NCI-H774 (cell line): ENCODE data around the gene SMPDL3B.

ENCODE experiments used
- DNase-seq: peaks from one replicate; lab custom pipeline; 2025; lab: John Stamatoyannopoulos, UW

The SMPDL3B gene

DNA sequence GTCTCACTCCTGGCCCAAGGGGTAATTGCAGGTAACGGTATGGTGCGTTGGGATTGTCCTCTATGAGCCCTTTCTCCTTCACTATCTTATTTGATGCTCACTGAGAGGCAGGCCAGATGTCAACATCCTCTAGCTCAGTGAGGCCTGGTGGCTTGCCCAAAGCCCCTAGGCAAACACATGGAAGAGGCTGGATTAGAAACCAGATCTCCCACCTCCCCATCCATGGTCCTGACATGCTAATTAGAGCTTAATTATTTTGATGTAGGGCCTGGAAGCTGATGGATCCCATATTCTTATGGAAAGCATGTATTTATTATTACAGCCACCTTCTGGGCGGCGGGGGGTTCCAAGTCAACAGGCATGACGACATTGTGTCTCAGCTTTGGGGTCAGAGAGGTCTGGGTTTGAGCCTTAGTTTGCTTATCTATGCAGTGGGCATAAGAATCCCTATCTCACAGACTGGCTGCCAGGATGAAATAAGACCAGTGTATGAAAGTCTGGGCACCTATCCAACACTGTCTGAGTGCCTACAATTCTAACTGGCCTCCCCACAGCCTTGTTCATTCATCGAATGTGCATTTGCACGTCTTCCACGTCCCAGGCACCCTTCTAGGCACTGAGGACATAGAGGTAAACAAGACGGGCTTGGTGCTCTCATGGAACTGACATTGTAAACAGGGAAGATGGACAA lies 6.2 kb downstream of the SMPDL3B start:
- no peak for DNase-seq

DNA sequence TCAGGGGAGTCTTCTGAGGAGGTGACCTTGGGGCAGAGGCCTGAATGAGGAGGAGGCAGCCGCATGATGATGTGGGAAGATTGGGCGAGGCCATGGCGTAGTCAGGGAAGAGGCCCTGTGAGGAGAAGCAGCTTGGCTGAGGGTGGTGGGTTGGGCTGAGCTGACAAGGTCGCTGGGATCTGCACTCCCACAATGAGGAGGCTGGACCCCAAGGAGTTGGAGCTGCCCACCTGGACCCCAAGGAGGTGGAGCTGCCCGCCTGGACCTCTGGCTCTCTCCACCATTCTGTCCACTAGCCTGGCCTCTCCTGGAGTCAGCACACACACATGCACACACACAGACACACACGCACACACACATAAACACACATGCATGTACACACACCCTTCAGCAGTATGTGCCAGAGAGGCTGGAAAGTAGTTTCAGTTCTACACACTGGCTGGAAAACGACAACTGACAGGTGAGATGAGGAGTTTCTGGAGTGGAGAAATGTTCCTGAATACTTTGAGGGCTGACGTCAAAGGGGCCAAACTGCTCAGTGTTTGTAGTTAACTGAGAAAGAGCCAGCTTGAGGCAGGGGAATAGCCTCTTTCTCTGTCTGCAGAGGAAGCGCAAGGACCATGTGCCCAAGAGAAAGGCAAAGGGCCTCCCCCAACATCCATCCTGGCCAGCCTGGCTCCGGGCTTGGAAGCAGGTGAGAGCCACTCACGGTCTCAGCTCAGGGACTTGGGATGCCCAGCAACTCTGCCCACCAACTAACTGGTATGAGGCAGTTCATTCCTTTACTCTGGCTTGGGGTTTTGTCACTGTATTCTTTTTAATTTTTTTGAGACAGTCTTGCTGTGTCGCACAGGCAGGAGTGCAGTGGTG lies 7.1 kb downstream of the SMPDL3B start:
- no peak for DNase-seq

- DNase-seq = no peak
Observed at GRCh38 chr1:27945020-27945419, 10.2 kb downstream of the SMPDL3B start.

DNA sequence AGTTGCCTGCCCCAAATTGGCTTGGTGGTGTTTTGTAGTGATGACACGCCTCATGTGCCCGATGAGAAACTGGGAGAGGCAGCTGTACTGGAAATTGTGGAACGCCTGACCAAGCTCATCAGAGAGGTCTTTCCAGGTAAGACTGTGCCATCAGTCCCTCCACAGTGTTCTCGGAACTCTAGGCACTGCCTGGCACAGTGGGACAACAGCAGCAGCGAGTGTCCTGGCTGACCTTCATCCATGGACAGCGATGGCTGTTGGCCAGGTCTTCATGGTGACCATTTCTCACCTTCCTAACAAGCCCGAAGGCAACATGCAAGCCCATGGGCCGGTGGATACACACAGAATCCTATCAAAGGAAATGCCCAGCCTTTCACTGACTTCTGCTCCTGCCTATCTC lies 14.2 kb downstream of the SMPDL3B start:
- no peak for DNase-seq

DNA sequence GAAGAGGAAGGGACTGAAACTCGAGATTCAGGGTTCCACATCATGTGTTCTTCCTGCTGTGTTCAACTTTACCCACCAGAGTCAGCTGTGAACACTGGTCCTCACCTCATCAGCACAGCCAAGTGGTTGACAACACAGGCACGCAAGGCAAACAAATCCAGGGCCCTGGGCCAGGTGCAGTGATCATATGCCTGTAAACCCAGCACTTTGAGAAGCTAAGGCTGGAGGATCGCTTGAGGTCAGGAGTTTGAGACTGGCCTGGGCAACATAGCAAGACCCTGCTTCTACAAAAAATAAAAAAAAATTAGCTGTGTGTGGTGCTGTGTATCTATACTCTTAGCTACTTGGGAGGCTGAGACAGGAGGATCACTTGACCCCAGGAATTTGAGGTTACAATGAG lies 16.6 kb downstream of the SMPDL3B start:
- DNase-seq = no peak

DNA sequence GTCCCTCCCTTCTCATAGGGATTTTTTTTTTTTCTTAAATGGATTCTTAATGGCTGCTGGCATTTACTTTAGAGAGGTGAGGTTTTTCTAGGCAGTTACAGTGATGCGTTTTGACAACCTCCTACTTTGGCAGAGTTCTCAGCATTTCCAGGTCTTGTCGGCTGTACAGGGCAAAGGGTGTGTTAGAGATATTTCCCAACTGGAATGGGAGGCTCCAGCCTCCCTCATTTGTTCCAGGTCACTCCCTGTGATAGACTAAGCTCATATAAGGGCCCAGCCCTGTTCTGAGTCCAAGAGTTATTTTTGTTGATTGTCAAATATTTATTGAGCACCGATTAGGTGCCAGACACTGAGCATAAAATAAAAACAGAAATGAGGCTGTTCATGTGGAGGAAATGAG lies 17.3 kb downstream of the SMPDL3B start:
- no peak for DNase-seq

GRCh38 chr1:27954186-27954585 lies 19.4 kb downstream of the SMPDL3B start:
- no peak for DNase-seq

DNA sequence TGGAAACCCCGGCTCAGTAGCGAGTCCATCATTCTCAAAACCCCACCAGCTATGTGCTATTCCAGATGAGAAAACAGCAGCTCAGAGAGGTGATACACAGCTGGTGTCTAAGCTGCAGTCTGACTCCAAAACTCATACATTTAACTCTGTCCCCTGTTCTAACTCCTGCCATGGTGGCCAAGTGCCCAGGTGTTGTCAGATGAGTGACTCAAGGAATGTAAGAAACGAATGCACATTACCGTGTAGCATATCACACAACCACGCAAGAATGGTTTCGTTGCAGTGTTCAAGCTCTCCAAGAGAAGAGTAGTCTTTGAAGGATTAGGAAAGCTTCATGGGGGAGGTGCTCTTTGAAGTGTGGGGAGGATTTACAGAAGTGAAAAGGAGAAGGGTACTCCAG lies 20.3 kb downstream of the SMPDL3B start:
- DNase-seq = no peak

GRCh38 chr1:27956761-27957160 lies 22.0 kb downstream of the SMPDL3B start:
- no peak for DNase-seq

GRCh38 chr1:27957655-27958054 lies 22.9 kb downstream of the SMPDL3B start:
- DNase-seq = no peak

- no peak for DNase-seq
Observed at GRCh38 chr1:27958513-27958912, 23.7 kb downstream of the SMPDL3B start.

DNA sequence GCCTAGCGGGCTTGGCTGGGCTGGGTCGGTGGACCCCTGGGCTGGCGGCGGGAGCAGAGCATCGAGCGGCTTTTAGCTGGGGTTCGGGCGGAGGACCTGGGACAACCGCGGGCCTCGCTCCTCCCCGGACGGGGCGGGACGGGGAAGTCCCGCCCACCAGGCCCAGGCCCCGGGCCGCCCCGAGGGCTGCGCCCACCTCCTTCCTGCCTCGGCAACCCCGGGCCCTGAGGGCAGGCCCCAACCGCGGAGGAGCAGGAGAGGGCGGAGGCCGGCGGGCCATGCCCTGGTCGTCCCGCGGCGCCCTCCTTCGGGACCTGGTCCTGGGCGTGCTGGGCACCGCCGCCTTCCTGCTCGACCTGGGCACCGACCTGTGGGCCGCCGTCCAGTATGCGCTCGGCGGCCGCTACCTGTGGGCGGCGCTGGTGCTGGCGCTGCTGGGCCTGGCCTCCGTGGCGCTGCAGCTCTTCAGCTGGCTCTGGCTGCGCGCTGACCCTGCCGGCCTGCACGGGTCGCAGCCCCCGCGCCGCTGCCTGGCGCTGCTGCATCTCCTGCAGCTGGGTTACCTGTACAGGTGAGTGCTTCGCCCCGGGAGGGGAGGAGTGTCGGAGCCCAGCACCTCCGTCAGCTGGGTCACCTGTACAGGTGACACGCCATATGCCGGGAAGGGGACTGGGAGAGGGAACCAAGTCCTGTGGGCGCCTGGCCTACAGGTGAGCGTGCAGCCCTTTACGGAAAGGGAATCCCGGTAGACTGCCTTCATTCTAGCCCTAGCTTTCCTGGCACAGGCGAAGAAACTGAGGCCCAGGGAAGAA lies 25.2 kb downstream of the SMPDL3B start, which contains the start of gene XKR8:
TSS of gene XKR8 (plus strand) at position 182 of the 812 bp plus-strand sequence. CDS start at position 279, 97 bp downstream.
- DNase-seq = peak; percentile 50

GRCh38 chr1:27960762-27961645 lies 26.2 kb downstream of the SMPDL3B start:
- no peak for DNase-seq

- no peak for DNase-seq
Observed at GRCh38 chr1:27961646-27962221, 26.9 kb downstream of the SMPDL3B start.

DNA sequence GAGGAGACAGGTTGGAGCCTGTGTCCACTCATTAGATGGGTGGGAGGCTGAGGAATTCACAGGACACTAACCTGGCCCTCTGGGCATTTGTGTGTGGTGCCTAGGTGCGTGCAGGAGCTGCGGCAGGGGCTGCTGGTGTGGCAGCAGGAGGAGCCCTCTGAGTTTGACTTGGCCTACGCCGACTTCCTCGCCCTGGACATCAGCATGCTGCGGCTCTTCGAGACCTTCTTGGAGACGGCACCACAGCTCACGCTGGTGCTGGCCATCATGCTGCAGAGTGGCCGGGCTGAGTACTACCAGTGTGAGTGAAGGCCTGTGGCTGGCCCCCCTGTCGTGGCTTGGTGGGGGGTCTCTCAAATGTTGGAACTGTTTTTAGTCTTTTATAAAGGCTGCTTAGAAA lies 28.6 kb downstream of the SMPDL3B start:
- no peak for DNase-seq

DNA sequence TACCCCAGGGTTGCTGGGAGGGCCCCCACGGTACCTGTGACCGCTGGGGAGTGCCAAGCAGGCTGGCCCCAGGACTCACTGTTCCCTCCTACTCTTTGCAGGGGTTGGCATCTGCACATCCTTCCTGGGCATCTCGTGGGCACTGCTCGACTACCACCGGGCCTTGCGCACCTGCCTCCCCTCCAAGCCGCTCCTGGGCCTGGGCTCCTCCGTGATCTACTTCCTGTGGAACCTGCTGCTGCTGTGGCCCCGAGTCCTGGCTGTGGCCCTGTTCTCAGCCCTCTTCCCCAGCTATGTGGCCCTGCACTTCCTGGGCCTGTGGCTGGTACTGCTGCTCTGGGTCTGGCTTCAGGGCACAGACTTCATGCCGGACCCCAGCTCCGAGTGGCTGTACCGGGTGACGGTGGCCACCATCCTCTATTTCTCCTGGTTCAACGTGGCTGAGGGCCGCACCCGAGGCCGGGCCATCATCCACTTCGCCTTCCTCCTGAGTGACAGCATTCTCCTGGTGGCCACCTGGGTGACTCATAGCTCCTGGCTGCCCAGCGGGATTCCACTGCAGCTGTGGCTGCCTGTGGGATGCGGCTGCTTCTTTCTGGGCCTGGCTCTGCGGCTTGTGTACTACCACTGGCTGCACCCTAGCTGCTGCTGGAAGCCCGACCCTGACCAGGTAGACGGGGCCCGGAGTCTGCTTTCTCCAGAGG lies 31.8 kb downstream of the SMPDL3B start:
- DNase-seq = no peak

DNA sequence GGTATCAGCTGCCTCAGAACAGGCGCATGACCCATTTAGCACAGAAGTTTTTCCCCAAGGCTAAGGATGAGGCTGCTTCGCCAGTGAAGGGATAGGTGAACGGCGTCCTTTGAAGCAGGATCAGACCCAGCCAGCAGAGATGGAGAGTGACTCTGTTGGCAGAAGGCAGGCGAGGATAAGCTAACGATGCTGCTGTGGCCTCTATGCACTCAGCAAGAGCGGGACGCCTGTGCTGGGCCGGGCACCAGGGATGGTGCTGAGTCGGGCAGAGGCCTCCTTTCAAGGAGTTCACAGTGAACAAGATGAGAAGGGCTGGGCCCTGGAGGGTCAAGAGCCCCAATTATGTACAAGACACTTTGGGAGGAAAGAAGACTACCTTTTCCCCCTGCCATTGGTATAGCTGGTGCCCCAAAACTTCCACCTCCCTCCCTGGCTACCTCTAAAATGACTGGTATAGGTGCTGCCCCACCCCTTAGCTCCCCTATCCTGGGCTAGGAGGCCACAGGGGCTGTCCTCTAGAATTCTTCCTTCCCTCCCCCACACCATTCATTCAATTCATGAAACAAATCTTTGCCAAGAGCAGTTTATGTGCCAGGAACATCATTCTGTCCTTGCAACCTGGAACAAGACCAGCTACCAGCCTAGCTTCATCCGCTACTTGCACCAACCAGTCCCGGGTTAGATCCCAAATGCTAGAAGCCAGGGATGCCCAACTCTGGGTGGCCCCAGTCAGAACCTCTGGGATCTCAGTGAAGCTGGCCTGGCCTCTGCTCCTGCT lies 32.5 kb downstream of the SMPDL3B start:
- no peak for DNase-seq

DNA sequence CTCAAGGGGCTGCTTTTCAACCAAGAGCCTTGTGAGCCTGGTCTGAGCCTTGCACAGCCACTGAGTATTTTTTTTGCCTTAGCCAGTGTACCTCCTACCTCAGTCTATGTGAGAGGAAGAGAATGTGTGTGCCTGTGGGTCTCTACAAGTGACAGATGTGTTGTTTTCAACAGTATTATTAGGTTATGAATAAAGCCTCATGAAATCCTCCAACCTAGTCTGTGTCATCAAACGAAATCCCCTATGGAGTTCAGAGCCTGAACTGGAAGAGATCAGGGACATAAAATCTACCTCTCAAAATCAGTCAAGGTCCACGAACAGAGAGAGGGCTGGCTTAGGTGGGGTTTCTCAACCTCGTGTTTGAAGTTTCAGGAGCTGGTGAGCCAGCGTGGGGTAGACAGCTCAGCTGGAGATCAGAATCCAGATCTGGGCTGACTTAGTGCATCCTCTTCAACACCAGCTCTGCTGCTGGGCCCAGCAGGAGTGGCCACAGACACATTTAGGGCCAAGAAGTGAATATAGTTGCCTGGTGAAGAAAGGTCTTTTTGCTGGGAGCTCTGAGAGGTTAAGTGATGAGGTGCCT lies 33.2 kb downstream of the SMPDL3B start:
- DNase-seq = no peak

DNA sequence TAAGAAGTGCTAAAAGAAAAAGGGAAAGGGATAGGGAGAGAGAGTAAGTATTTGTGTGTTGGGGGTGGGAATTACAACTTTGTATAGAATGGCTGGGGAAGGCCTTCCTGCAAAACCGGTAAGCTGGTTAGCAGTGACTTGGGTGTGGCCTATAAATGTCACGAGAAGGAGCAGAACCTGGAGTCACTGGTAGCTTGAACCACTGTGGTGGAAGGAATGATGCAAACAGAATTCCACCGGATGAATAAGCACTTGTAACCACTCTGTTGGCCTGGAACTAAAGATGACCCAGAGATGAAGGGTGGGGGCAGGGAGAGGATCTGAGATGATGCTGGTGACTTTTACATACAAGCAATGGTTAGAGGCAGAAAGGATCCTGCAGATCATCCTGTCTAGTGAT lies 33.9 kb downstream of the SMPDL3B start:
- DNase-seq = no peak
